Neural crest cell (in vitro differentiated cells): Measurements from ENCODE around the gene LHFPL2. TPM values are rescaled to one million over a fixed set of nuclear protein-coding genes. Genes with fewer than 3 reads are reported as not detected.
A peak's percentile ranks its signal among the peaks of the same experiment; 100 is the strongest.

Experiments used
- DNase-seq: peaks from one replicate; pipeline ENCODE4 v3.0.0; 2021; ENCODE audit warnings: low read depth, mixed read lengths, low spot score
- H3K27ac Mint-ChIP-seq: one replicate; pipeline ENCODE4 v1.8.0; 2021; ENCODE audit warnings: mild to moderate bottlenecking, mixed read lengths; ENCODE audit not compliant: unreplicated experiment
- H3K27me3 Mint-ChIP-seq: 2 replicates; pipeline ENCODE4 v1.8.0; 2021; ENCODE audit warnings: low read depth, mild to moderate bottlenecking, mixed read lengths
- H3K36me3 Mint-ChIP-seq: 2 replicates; pipeline ENCODE4 v1.8.0; 2021; ENCODE audit warnings: low read depth, mild to moderate bottlenecking, mixed read lengths
- H3K4me1 Mint-ChIP-seq: 2 replicates; pipeline ENCODE4 v1.8.0; 2021; ENCODE audit warnings: mixed read lengths
- H3K4me3 Mint-ChIP-seq: one replicate; pipeline ENCODE4 v1.8.0; 2021; ENCODE audit warnings: mild to moderate bottlenecking, mixed read lengths
- H3K9me3 Mint-ChIP-seq: 2 replicates; pipeline ENCODE4 v1.8.0; 2021; ENCODE audit warnings: mixed read lengths
- total RNA-seq: library from RNA; stranded (reverse); gene quantifications from 2 replicates; pipeline ENCODE4 v1.2.1, GENCODE V29; 2021
- TF ChIP-seq, protein P1 (sequence below): fragments of 200-600 bp; sonication (generic); conservative IDR thresholded peaks from 2 replicates; pipeline ENCODE4 v1.5.0; 2021; ENCODE audit warnings: antibody characterized with exemption, mild to moderate bottlenecking

LHFPL2 gene
- total RNA-seq, 1 donor from 2014 or later = 15.0 TPM

DNA sequence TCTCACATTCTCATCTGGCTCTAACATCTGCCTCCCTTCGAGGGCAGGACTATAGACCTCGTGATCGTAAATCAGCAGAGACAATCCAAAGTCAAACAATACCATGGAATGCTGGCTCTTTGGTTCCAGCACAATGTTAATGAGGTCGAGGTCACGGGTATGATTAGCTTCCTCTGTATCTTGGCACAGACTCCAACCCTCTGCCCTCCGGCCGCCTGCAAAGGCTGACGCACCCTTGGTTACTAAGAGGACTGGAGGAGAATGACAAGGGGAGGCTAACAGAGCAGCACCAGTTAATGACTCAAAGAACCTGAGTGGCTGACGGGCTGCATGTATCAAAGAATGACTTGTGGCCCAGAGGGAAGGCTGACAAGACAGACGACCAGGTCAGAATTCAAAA lies 10.1 kb downstream of the LHFPL2 start:
- TF ChIP-seq, protein P1, sequence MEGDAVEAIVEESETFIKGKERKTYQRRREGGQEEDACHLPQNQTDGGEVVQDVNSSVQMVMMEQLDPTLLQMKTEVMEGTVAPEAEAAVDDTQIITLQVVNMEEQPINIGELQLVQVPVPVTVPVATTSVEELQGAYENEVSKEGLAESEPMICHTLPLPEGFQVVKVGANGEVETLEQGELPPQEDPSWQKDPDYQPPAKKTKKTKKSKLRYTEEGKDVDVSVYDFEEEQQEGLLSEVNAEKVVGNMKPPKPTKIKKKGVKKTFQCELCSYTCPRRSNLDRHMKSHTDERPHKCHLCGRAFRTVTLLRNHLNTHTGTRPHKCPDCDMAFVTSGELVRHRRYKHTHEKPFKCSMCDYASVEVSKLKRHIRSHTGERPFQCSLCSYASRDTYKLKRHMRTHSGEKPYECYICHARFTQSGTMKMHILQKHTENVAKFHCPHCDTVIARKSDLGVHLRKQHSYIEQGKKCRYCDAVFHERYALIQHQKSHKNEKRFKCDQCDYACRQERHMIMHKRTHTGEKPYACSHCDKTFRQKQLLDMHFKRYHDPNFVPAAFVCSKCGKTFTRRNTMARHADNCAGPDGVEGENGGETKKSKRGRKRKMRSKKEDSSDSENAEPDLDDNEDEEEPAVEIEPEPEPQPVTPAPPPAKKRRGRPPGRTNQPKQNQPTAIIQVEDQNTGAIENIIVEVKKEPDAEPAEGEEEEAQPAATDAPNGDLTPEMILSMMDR = no peak
- Mint-ChIP-seq H3K27ac (no peak overlapping the region), H3K4me3 (peak overlapping the region; percentile 70), H3K4me1 (peaks cover 57% of the 10 kb centered on the region), H3K27me3 (no peaks in the 10 kb centered on the region), H3K9me3 (no peaks in the 10 kb centered on the region), H3K36me3 (no peaks in the 10 kb centered on the region)
- DNase-seq = no peak

DNA sequence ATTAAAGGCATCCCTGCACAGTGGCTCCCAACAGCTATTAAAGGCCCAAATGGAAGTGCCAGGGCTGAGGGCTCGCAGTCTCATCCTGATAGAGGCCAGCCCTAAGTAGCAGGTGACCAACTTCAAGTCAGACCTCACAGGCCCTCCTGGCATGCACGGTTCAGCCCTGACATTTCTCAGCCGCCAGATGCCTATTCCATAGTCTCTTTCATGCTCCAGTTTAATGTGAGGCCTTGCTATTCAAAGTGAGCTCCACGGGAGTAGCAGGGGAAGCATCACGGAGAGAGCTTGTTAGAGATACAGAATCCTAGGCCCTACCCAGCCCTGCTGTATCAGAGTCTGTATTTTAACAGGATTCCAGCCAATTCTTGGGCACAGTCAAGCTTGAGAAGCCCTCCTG lies 11.1 kb downstream of the LHFPL2 start:
- H3K27me3 Mint-ChIP-seq = no peaks in the 10 kb centered on the region
- DNase-seq = no peak

DNA sequence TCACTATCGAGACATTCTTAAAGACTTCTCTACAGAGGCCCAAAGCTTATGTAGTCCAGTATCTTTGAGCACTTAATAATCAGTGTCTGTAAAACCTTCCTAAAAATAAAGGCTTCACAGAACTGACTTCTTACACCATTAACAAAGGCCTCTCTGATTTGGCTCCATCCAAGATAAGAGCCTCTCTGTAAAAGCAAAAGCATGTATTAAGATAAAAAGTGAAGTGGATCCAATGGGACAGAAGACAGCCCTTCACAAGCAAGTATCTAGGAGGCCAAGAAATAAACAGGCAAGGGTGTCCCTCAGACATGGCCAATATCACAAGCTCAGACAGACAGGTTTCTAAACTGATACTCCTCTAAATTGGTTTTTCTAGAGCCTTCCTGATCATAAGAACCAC lies 11.9 kb downstream of the LHFPL2 start:
- DNase-seq = no peak
- Mint-ChIP-seq H3K4me1 (peaks cover 52% of the 10 kb centered on the region), H3K27ac (peak overlapping the region; percentile 5), H3K36me3 (peaks cover 10% of the 10 kb centered on the region), H3K27me3 (no peaks in the 10 kb centered on the region), H3K9me3 (no peaks in the 10 kb centered on the region), H3K4me3 (peak overlapping the region; percentile 8)
- TF ChIP-seq, protein P1 = no peak

More for the DNA sequence above, 11.1 kb downstream of the LHFPL2 start:
- TF ChIP-seq, protein P1 = no peak
- H3K4me1 Mint-ChIP-seq = peaks cover 52% of the 10 kb centered on the region
- H3K27ac Mint-ChIP-seq = no peak overlapping the region
- H3K9me3 Mint-ChIP-seq = no peaks in the 10 kb centered on the region
- H3K36me3 Mint-ChIP-seq = peaks cover 3% of the 10 kb centered on the region
- no peak overlapping the region for H3K4me3 Mint-ChIP-seq

DNA sequence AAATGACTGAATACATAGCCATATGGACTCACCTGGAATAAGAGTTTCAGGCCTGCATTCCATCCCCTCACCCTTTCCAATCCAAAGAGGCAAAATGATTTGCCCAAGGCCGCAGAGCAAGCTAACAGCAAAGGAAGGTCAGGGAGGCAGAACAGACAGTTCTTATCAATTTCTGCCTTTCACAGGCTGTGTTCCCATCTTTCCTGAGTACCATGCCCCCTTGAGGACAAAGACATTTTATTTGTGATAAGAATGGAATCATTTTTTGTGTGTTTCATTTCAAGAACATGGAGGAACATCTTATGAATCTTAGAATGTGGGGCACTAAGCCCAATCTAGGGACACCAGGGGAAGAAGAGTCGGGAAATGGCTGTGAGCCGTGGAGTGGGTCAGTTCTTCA lies 13.9 kb downstream of the LHFPL2 start:
- Mint-ChIP-seq H3K36me3 (peaks cover 21% of the 10 kb centered on the region), H3K9me3 (no peaks in the 10 kb centered on the region), H3K4me1 (peaks cover 37% of the 10 kb centered on the region), H3K27ac (no peak overlapping the region), H3K4me3 (no peak overlapping the region), H3K27me3 (no peaks in the 10 kb centered on the region)
- TF ChIP-seq, protein P1 = peak; percentile 37
- no peak for DNase-seq

- no peak overlapping the region for H3K4me3 Mint-ChIP-seq
- H3K9me3 Mint-ChIP-seq = no peaks in the 10 kb centered on the region
- H3K4me1 Mint-ChIP-seq = peaks cover 34% of the 10 kb centered on the region
- H3K36me3 Mint-ChIP-seq = peaks cover 21% of the 10 kb centered on the region
- H3K27me3 Mint-ChIP-seq = no peaks in the 10 kb centered on the region
- no peak for DNase-seq
- H3K27ac Mint-ChIP-seq = no peak overlapping the region
- TF ChIP-seq, protein P1 = no peak
These were observed 14.3 kb downstream of the LHFPL2 start for GRCh38 chr5:78634229-78634628.

DNA sequence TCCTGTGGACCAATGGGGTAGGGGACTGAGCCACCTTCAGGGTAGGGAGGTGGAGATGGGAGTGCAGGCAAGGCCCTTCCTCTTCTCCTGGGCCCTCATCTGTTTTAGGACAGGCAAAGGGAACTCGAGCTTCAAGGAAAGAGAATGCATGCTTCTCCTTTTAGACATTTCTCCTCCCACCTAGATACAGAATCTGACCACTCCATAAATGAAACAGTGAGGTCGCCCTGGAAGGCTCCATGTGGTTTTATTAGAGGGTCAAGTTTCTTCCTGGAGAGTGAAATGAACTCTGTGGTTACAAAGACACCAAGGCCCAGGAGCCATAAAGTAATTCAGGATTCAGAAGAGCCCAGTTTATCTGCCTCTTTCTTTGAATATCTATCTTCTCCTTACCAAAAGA lies 14.9 kb downstream of the LHFPL2 start:
- Mint-ChIP-seq H3K4me3 (no peak overlapping the region), H3K36me3 (peaks cover 21% of the 10 kb centered on the region), H3K9me3 (no peaks in the 10 kb centered on the region), H3K27me3 (no peaks in the 10 kb centered on the region), H3K27ac (no peak overlapping the region), H3K4me1 (peaks cover 30% of the 10 kb centered on the region)
- no peak for DNase-seq
- TF ChIP-seq, protein P1 = no peak
